DOHH2 (cell line): Measurements from ENCODE around the gene ZNF814.

Experiments used
- CTCF ChIP-seq: fragments of 200-600 bp; sonication (generic); IDR thresholded peaks from one replicate; pipeline ENCODE4 v1.5.1; 2014; ENCODE audit warnings: antibody characterized with exemption, mild to moderate bottlenecking, low read depth, low read length; ENCODE audit not compliant: poor library complexity, severe bottlenecking
- EZH2phosphoT487 ChIP-seq: fragments of 200-600 bp; sonication (generic); IDR thresholded peaks from 2 replicates; pipeline ENCODE4 v1.6.1; 2017; ENCODE audit warnings: borderline replicate concordance, mild to moderate bottlenecking, antibody characterized with exemption, low read length, moderate library complexity, mixed read lengths

GRCh38 chr19:57812226-57812625, 76.6 kb downstream of the ZNF814 start:
- no peak for TF ChIP-seq CTCF
- no peak for TF ChIP-seq EZH2phosphoT487
